ENCODE data around the gene IL23R.
"Not testable (repeated sequence)": the region's sequence is repeated elsewhere in the genome, so short reads cannot be mapped to it uniquely, and the experiment has no call there.

The IL23R gene

GRCh38 chr1:67191668-67192520, 25.6 kb downstream of the IL23R start:
- in situ Hi-C loops (cut with MboI; ENCODE audit: low sequenced_read_pairs), result no loop called here

GRCh38 chr1:67192902-67193301, 26.6 kb downstream of the IL23R start:
- in situ Hi-C loops (cut with MboI; ENCODE audit: low sequenced_read_pairs), result no loop called here

- in situ Hi-C loops (cut with MboI; ENCODE audit: low sequenced_read_pairs), result no loop called here
These were observed 27.4 kb downstream of the IL23R start for GRCh38 chr1:67193704-67194103.

- in situ Hi-C loops (cut with MboI; ENCODE audit: low sequenced_read_pairs), result no loop called here
These were observed 28.1 kb downstream of the IL23R start for GRCh38 chr1:67194209-67194863.

GRCh38 chr1:67200755-67201154, 34.5 kb downstream of the IL23R start:
- in situ Hi-C loops (cut with MboI; ENCODE audit: low sequenced_read_pairs), result no loop called here

- in situ Hi-C loops (cut with MboI; ENCODE audit: low sequenced_read_pairs), result no loop called here
These were observed 35.6 kb downstream of the IL23R start for GRCh38 chr1:67201891-67202290.

- in situ Hi-C loops (cut with MboI; ENCODE audit: low sequenced_read_pairs), result no loop called here
These were observed 38.2 kb downstream of the IL23R start for GRCh38 chr1:67204298-67204980.

GRCh38 chr1:67207398-67207797, 41.1 kb downstream of the IL23R start:
- in situ Hi-C loops (cut with MboI; ENCODE audit: low sequenced_read_pairs), result not testable (repeated sequence)

GRCh38 chr1:67208217-67208616, 42.0 kb downstream of the IL23R start:
- in situ Hi-C loops (cut with MboI; ENCODE audit: low sequenced_read_pairs), result no loop called here

GRCh38 chr1:67209521-67209920, 43.3 kb downstream of the IL23R start:
- in situ Hi-C loops (cut with MboI; ENCODE audit: low sequenced_read_pairs), result no loop called here

- in situ Hi-C loops (cut with MboI; ENCODE audit: low sequenced_read_pairs), result no loop called here
These were observed 45.6 kb downstream of the IL23R start for GRCh38 chr1:67211589-67212563.

GRCh38 chr1:67213164-67213563, 46.9 kb downstream of the IL23R start:
- in situ Hi-C loops (cut with MboI; ENCODE audit: low sequenced_read_pairs), result no loop called here

- in situ Hi-C loops (cut with MboI; ENCODE audit: low sequenced_read_pairs), result no loop called here
These were observed 47.7 kb downstream of the IL23R start for GRCh38 chr1:67213948-67214347.

- in situ Hi-C loops (cut with MboI; ENCODE audit: low sequenced_read_pairs), result no loop called here
These were observed 48.3 kb downstream of the IL23R start for GRCh38 chr1:67214420-67215174.

- in situ Hi-C loops (cut with MboI; ENCODE audit: low sequenced_read_pairs), result no loop called here
These were observed 50.1 kb downstream of the IL23R start for GRCh38 chr1:67216401-67216800.

GRCh38 chr1:67217417-67217816, 51.2 kb downstream of the IL23R start:
- in situ Hi-C loops (cut with MboI; ENCODE audit: low sequenced_read_pairs), result no loop called here

- in situ Hi-C loops (cut with MboI; ENCODE audit: low sequenced_read_pairs), result no loop called here
These were observed 51.7 kb downstream of the IL23R start for GRCh38 chr1:67217938-67218337.

GRCh38 chr1:67224856-67225255, 58.6 kb downstream of the IL23R start:
- in situ Hi-C loops (cut with MboI; ENCODE audit: low sequenced_read_pairs), result no loop called here

GRCh38 chr1:67226688-67227087, 60.4 kb downstream of the IL23R start:
- in situ Hi-C loops (cut with MboI; ENCODE audit: low sequenced_read_pairs), result no loop called here

GRCh38 chr1:67227196-67227595, 60.9 kb downstream of the IL23R start:
- in situ Hi-C loops (cut with MboI; ENCODE audit: low sequenced_read_pairs), result no loop called here
